OCI-LY3 (cell line): ENCODE measurements around the gene NSRP1.
"Not testable (repeated sequence)": the region's sequence is repeated elsewhere in the genome, so short reads cannot be mapped to it uniquely, and the experiment has no call there.

ENCODE experiments used
- H2AFZ ChIP-seq: fragments of 200-600, 300-600 bp; shearing (Covaris generic); 2 replicates; pipeline ENCODE4 v1.6.0; 2014; ENCODE audit warnings: antibody characterized with exemption, low read depth, low read length
- H3K27ac ChIP-seq: fragments of 200-600, 300-600 bp; sonication (generic); 2 replicates; pipeline ENCODE4 v1.5.1; 2014; ENCODE audit warnings: mild to moderate bottlenecking, low read length, moderate library complexity, mixed read lengths
- H3K27me3 ChIP-seq: fragments of 200-600, 300-600 bp; sonication (generic); 2 replicates; pipeline ENCODE4 v1.6.1; 2014; ENCODE audit warnings: low read depth, low read length, mixed read lengths
- H3K36me3 ChIP-seq: fragments of 200-600, 300-600 bp; sonication (generic); replicated peaks from 2 replicates; pipeline ENCODE3; 2014; ENCODE audit warnings: low read depth, low read length, mixed read lengths
- H3K4me1 ChIP-seq: fragments of 300-600, 200-600 bp; sonication (generic); 2 replicates; pipeline ENCODE4 v1.6.1; 2014; ENCODE audit warnings: low read length, mixed read lengths
- H3K4me2 ChIP-seq: fragments of 200-600, 300-600 bp; sonication (generic); 2 replicates; pipeline ENCODE4 v1.6.1; 2014; ENCODE audit warnings: low read length, mixed read lengths
- H3K4me3 ChIP-seq: fragments of 300-600, 200-600 bp; sonication (generic); 2 replicates; pipeline ENCODE4 v1.5.1; 2014; ENCODE audit warnings: antibody characterized with exemption, mild to moderate bottlenecking, low read length, moderate library complexity
- H3K79me2 ChIP-seq: fragments of 300-600, 200-600 bp; shearing (Covaris generic); 2 replicates; pipeline ENCODE4 v1.6.1; 2014; ENCODE audit warnings: mild to moderate bottlenecking, low read length, mixed read lengths
- H3K9ac ChIP-seq: fragments of 300-600, 200-600 bp; shearing (Covaris generic); 2 replicates; pipeline ENCODE4 v1.6.0; 2014; ENCODE audit warnings: mild to moderate bottlenecking, low read length, moderate library complexity
- H3K9me3 ChIP-seq: fragments of 200-600, 300-600 bp; shearing (Covaris generic); 2 replicates; pipeline ENCODE4 v1.6.1; 2014; ENCODE audit warnings: low read length, mixed read lengths; ENCODE audit not compliant: insufficient read depth
- H4K20me1 ChIP-seq: fragments of 200-600, 300-600 bp; sonication (generic); 2 replicates; pipeline ENCODE4 v1.6.1; 2016; ENCODE audit warnings: low read length, mixed read lengths; ENCODE audit not compliant: insufficient read depth
- CTCF ChIP-seq: fragments of 200-600, 300-600 bp; sonication (generic); IDR thresholded peaks from 2 replicates; pipeline ENCODE4 v1.5.1; 2014; ENCODE audit warnings: antibody characterized with exemption, low read length, low read depth
- EZH2phosphoT487 ChIP-seq: fragments of 200-600 bp; shearing (Covaris generic); IDR thresholded peaks from 2 replicates; pipeline ENCODE4 v1.6.1; 2018; ENCODE audit warnings: antibody characterized with exemption, mixed run types, low read depth

The NSRP1 gene

GRCh38 chr17:30134551-30134950 lies 17.9 kb downstream of the NSRP1 start:
- peaks cover 27% of the 10 kb centered on the region for H3K79me2 ChIP-seq
- peaks cover 29% of the 10 kb centered on the region for H4K20me1 ChIP-seq
- no peaks in the 10 kb centered on the region for H3K27me3 ChIP-seq
- H3K9me3 ChIP-seq = no peaks in the 10 kb centered on the region
- no peak overlapping the region for H3K4me2 ChIP-seq
- H2AFZ ChIP-seq = no peak overlapping the region
- no peak overlapping the region for H3K9ac ChIP-seq
- peaks cover 15% of the 10 kb centered on the region for H3K36me3 ChIP-seq
- no peak overlapping the region for H3K27ac ChIP-seq
- TF ChIP-seq EZH2phosphoT487 (no peak), CTCF (no peak)
- H3K4me1 ChIP-seq = no peaks in the 10 kb centered on the region
- H3K4me3 ChIP-seq = no peak overlapping the region

- H4K20me1 ChIP-seq = peaks cover 29% of the 10 kb centered on the region
- H3K36me3 ChIP-seq = peaks cover 12% of the 10 kb centered on the region
- no peak overlapping the region for H3K27ac ChIP-seq
- H3K4me3 ChIP-seq = no peak overlapping the region
- peaks cover 39% of the 10 kb centered on the region for H3K79me2 ChIP-seq
- no peaks in the 10 kb centered on the region for H3K9me3 ChIP-seq
- H2AFZ ChIP-seq = no peak overlapping the region
- no peak overlapping the region for H3K4me2 ChIP-seq
- no peak overlapping the region for H3K9ac ChIP-seq
- no peaks in the 10 kb centered on the region for H3K4me1 ChIP-seq
- H3K27me3 ChIP-seq = no peaks in the 10 kb centered on the region
- TF ChIP-seq EZH2phosphoT487 = no peak
- TF ChIP-seq CTCF = no peak
Observed at GRCh38 chr17:30137158-30137557, 20.5 kb downstream of the NSRP1 start.

DNA sequence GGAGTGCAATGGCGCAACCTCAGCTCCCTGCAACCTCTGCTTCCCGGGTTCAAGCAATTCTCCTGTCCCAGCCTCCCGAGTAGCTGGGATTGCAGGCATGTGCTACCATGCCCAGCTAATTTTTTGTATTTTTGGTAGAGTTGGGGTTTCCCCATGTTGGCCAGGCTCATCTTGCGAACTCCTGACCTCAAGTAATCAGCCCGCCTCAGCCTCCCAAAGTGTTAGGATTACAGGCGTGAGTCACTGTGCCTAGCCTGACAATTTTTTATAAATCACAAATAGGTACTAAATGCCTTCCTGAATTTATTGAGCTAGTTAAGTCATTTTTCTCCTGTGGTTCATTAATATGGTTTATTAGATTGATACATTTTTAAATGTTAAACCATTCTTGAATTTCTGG lies 31.2 kb downstream of the NSRP1 start:
- not testable (repeated sequence) for H3K4me1 ChIP-seq, H3K79me2 ChIP-seq, H3K36me3 ChIP-seq, H3K9me3 ChIP-seq, H3K27ac ChIP-seq, H3K9ac ChIP-seq, H3K4me3 ChIP-seq, H3K27me3 ChIP-seq, H2AFZ ChIP-seq, H3K4me2 ChIP-seq
- peaks cover 27% of the 10 kb centered on the region for H4K20me1 ChIP-seq

GRCh38 chr17:30148376-30148775 lies 31.8 kb downstream of the NSRP1 start:
- Histone ChIP-seq H3K27me3 (no peaks in the 10 kb centered on the region), H4K20me1 (peaks cover 27% of the 10 kb centered on the region), H3K4me1 (no peaks in the 10 kb centered on the region), H3K79me2 (peaks cover 7% of the 10 kb centered on the region), H3K27ac (no peak overlapping the region), H3K36me3 (peaks cover 8% of the 10 kb centered on the region), H3K9me3 (no peaks in the 10 kb centered on the region), H3K4me3 (no peak overlapping the region), H3K9ac (no peak overlapping the region), H2AFZ (no peak overlapping the region), H3K4me2 (no peak overlapping the region)
- no peak for TF ChIP-seq EZH2phosphoT487
- no peak for TF ChIP-seq CTCF

DNA sequence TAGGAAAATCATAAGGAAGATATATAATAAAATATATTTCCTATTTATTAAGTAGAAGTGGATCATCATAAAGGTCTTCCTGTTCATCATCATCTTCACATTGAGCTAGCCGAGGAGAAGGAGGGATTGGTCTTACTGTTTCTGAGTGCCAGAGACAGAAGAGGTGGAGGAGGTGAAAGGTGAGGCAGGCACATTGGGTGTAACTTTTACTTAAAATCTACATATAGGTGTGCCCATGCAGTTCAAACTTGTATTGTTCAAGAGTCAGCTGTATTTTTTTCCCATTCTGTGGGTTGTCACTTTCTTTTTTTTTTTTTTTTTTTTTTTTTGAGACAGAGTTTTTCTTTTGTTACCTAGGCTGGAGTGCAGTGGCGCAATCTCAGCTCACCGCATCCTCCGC lies 34.9 kb downstream of the NSRP1 start:
- no peak overlapping the region for H3K27ac ChIP-seq
- H3K4me3 ChIP-seq = no peak overlapping the region
- H3K27me3 ChIP-seq = no peaks in the 10 kb centered on the region
- H3K4me2 ChIP-seq = no peak overlapping the region
- no peaks in the 10 kb centered on the region for H3K4me1 ChIP-seq
- no peaks in the 10 kb centered on the region for H3K9me3 ChIP-seq
- TF ChIP-seq EZH2phosphoT487 (no peak), CTCF (no peak)
- H4K20me1 ChIP-seq = peaks cover 17% of the 10 kb centered on the region; the same call in 1 of the 2 replicates
- peaks cover 3% of the 10 kb centered on the region for H3K36me3 ChIP-seq
- no peak overlapping the region for H3K9ac ChIP-seq
- H2AFZ ChIP-seq = no peak overlapping the region
- H3K79me2 ChIP-seq = peaks cover 3% of the 10 kb centered on the region; the same call in 1 of the 2 replicates
